CD4-positive, alpha-beta T cell treated with Interleukin-2 at 100 ng/mL for 4 hours (primary cell): ENCODE data around the gene TPSAB1.

ENCODE experiments used
- DNase-seq: peaks from one replicate; pipeline ENCODE4 v3.0.0-alpha.2; 2020; ENCODE audit warnings: low spot score

Gene TPSAB1

DNA sequence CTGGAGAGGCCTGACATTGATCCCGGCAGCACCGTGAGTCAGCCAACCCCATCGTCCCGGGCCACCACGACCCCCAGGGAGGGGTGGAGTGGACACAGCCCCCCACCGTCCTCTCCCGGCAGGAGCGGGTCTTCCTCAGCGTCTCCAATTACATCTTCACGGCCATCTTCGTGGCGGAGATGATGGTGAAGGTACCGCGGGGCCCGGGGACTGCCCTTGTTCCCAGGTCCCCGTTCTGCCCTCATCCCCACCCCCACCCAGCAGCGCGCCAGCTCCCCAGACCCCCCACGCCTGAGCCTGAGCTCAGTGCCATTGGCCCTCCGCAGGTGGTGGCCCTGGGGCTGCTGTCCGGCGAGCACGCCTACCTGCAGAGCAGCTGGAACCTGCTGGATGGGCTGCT, 30.0 kb upstream of the TPSAB1 start:
- DNase-seq: no peak

DNA sequence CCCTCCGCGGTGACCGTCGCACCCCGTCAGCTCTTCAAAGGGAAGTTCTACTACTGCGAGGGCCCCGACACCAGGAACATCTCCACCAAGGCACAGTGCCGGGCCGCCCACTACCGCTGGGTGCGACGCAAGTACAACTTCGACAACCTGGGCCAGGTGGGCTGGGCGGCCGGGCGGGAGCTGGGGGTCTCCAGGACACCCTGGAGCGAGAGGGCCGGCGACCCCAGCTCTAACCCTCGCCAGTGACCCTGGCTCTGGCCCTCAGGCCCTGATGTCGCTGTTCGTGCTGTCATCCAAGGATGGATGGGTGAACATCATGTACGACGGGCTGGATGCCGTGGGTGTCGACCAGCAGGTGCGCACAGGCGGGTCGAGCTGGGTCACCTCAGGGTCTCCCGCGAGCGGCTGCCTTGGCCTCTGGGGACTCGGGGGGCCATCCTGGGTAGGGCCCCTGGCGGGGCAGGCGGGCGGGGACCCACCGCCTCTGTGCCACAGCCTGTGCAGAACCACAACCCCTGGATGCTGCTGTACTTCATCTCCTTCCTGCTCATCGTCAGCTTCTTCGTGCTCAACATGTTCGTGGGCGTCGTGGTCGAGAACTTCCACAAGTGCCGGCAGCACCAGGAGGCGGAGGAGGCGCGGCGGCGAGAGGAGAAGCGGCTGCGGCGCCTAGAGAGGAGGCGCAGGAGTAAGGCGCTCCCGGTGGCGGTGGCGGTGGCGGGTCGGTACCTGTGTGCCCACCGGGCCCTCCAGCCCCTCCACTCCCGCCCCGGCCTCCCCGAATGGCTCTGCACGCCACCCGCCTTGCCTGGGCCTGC, 28.8 kb upstream of the TPSAB1 start:
- no peak for DNase-seq

GRCh38 chr16:1212616-1213194, 27.8 kb upstream of the TPSAB1 start:
- DNase-seq: no peak

GRCh38 chr16:1213231-1213630, 27.3 kb upstream of the TPSAB1 start:
- DNase-seq: no peak

DNA sequence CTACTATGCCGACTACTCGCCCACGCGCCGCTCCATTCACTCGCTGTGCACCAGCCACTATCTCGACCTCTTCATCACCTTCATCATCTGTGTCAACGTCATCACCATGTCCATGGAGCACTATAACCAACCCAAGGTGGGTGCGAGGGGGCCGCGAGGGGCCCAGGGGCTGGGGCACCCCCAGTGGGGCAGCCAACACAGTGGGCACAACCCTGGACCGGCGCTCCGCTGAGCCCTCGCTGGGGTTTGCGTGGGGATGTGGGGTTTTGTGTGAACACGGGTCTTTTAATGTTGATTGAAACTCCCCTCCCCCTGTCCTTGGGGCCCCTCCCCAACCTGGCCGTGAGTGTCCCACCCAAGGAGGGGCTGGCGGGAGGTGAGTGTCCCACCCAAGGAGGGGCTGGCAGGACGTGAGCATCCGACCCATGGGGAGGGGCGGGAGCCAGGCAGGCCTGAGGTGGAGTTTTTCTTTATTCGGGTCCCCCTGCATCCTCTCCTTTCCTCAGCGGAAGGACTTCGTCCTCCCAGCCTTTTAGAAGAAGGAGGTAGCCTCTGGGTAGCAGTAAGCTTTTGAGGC, 26.6 kb upstream of the TPSAB1 start:
- no peak for DNase-seq

- no peak for DNase-seq
Measured at GRCh38 chr16:1214719-1215118, 25.8 kb upstream of the TPSAB1 start.

DNA sequence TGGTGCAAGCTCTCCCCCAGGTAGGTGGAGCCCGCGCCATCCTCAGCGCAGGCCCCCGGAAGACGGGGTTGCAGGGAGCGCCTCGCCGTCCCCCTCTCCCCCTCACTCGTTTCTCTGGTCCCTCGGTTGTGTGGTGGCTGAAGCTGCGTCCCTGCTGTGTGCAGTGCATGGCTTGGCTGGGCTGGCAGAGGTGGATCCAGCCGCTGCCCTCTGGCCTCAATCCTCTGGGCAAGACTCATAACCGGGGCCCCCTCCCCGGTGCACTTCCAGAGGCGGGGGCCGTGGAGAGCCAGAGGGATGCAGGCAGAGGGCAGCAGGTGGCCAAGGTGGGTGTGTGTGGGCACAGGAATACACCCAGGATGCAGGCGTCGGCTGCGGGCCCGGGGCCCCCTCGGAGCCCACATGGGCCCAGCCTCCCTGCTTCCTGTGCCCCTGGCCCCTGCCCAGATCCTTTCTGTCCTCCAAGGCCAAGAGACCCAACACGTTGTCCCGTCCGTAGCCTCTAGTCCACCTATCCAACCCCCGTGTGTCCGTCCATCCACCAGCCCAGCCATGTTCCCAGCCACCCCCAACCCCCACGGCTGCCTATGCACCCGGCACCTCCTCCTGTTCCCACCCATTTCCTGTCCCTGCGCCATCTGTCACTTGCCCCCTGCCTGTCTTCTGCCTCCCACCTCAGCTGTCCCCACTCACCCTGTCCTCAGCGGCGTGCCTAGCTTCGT, 24.8 kb upstream of the TPSAB1 start:
- DNase-seq: no peak

- DNase-seq: no peak
Measured at GRCh38 chr16:1216296-1216619, 24.2 kb upstream of the TPSAB1 start.

DNA sequence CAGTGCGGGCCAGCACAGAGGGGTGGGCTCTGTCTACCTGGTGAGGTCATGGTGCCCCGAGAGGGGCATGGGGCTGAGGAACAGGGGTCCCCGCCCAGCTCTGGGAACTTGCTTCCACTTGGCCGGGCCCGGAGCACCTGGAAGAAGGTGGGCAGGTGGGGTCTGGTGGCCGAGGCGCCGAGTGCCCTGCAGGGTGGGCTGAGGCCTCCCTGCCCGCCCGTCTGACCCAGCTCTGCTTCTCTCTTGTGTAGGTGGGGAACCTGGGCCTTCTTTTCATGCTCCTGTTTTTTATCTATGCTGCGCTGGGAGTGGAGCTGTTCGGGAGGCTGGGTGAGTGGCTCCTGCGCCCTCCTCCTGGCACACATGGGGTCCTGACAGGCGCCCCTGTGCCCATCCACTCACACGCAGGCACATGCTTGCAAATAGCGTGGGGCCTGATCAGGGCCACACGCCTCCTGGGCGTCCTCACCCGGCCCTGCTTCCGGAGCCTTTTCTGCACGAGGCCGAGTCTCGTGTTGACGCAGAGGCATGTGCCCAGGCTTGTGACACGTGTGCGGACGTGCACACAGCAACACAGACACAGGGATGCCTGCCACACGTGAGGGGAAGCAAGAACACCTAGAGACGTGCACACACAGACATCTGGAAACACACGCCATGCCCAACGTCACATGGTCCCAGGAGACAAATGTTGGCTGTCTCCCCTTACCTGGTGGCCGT, 23.7 kb upstream of the TPSAB1 start:
- no peak for DNase-seq

DNA sequence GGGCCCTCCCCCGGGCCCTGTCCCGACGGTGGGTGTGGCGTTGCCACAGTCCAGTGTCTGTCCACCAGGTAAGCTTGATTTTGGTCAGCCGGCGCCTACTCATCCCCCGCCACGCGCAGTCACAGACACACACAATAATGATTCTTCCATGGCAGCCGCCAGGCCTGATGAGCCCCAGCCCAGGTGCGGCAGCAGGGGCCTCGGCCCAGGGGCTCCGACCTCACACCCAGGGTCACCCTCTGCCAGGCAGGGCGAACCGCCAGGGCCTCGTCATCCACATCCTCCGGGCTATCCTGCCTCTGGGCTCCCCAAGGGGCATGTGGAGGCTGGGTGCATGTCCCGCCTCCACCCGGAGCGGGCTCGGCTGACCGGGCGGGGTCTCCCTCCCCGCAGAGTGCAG, 23.0 kb upstream of the TPSAB1 start:
- DNase-seq: no peak

- no peak for DNase-seq
Measured at GRCh38 chr16:1218061-1218929, 22.2 kb upstream of the TPSAB1 start.

DNA sequence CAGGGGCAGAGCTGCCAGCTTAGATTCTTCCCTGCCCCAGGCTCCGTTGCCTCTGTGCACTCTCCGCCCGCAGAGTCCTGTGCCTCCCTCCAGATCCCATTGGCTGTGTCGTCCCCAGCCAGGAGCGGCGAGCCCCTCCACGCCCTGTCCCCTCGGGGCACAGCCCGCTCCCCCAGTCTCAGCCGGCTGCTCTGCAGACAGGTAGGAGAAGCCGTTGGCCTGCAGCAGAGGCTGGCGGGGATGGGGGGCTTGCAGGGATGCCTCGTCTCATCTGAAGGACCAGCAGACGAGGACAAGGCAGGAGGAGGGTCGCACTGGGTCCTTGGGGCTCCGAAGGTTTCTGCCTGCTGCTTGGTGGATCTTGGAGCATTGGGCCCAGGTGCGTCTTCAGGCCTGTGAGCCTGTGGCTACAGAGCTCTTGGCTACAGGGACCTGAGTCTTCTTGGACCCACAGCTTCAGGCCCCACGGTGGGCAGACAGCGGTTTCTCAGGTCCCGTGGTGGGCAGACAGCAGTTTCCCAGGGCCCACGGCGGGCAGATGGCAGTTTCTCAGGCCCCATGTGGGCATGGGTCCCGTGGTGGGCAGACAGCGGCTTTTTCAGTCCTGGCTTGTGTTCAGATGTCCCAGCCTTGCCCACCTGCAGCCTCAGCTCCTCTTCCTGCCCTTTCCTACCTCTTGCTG, 21.4 kb upstream of the TPSAB1 start:
- no peak for DNase-seq

GRCh38 chr16:1220098-1220728, 20.3 kb upstream of the TPSAB1 start:
- DNase-seq: no peak

DNA sequence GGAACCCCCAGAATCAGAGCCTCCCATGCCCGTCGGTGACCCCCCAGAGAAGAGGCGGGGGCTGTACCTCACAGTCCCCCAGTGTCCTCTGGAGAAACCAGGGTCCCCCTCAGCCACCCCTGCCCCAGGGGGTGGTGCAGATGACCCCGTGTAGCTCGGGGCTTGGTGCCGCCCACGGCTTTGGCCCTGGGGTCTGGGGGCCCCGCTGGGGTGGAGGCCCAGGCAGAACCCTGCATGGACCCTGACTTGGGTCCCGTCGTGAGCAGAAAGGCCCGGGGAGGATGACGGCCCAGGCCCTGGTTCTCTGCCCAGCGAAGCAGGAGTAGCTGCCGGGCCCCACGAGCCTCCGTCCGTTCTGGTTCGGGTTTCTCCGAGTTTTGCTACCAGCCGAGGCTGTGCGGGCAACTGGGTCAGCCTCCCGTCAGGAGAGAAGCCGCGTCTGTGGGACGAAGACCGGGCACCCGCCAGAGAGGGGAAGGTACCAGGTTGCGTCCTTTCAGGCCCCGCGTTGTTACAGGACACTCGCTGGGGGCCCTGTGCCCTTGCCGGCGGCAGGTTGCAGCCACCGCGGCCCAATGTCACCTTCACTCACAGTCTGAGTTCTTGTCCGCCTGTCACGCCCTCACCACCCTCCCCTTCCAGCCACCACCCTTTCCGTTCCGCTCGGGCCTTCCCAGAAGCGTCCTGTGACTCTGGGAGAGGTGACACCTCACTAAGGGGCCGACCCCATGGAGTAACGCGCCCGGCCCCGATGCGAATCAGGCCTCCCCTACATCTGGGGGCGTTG, 19.5 kb upstream of the TPSAB1 start:
- DNase-seq: no peak

DNA sequence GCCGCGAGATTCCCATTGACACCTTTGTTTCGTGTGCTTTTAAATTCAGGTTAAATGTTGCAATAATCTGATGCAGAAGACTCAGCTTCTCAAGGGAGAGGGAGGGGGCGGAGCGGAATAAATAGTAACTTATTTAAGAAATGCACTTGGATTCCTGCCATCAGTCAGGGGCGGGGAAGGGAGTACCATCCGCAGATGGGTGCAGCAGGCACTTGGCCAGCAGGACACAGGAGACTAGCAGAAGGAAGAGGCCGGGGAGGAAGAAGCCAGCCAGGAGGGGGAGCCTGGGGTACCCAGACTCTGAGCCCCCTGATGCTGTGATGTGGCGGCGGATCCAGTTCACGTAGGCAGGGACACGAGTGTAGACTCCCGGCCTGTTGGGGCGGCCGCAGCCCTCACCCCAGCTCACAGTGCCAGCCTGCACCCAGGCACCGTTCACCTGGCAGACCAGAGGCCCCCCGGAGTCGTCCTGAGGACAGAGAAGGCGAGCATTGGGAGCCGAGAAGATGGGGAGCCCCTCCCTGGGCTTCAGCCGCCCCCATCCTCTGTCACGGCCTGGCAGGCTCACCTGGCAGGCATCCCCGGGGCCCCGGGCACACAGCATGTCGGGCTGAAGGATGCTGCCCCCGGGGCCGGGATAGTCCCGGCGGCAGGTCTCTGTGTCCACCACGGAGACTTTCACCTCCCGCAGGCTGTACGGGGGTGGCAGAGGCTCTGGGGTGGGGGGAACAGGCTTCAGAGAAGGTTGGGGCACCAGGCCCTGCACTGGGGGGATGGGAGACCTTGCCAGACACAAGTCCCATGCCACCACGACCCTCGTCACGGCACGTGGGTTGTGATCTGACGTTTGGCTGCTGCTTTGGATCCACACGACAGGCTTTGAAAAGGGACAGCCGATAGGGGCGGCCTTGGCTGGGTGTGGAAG, 18.6 kb upstream of the TPSAB1 start:
- DNase-seq: no peak

DNA sequence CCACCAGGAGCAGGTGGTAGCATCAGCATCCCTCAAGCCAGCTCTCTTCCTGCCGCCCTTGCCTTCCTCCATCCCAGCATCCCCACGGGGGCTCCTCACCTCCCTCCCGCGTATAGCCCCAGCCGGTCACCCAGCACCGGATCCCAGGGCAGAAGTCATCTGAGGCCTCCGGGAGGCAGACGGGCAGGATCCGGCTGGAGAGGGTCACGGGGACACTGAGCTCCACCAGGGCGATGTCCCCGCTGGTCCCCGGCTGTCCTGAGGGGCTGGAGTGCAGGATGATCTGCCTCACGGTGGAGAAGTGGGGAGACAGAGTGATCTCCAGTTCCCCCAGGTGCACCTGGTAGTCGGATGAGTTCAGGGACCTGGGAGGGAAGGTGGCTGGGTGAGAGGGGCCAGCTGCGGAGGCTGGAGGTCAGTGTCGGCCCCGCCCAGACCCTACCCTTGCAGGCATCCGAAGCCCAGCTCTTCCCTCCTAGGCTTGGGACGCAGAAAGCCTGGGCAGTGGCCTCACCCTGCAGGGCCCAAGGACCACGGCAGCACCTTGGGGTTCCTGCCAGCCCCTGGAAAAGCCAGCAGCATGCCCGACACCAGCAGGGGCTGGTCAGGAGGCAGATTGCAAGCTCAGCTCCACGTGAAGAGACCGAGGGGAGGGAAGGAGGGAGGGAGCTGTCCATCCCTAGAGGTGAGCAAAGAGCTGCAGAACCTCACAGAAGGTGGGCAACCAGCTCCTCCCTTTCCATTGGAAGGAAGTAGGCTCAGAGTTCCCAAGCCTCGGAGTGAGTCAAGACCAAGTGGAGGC, 17.8 kb upstream of the TPSAB1 start:
- no peak for DNase-seq
